K562 (cell line): ENCODE data around the gene PITX1. TPM values are rescaled to one million over a fixed set of nuclear protein-coding genes. Genes with fewer than 3 reads are reported as not detected.
A peak's percentile ranks its signal among the peaks of the same experiment; 100 is the strongest.

Experiments
- BCOR ChIP-seq: fragments of 450-650 bp; IDR thresholded peaks from 2 replicates; pipeline ENCODE4 v1.6.1; 2016
- BRD4 ChIP-seq: fragments of 200-600 bp; sonication (generic); IDR thresholded peaks from 2 replicates; pipeline ENCODE4 v1.6.1; 2017; ENCODE audit warnings: inconsistent platforms
- CTBP1 ChIP-seq: fragments of 450-650 bp; IDR thresholded peaks from 2 replicates; pipeline ENCODE4 v1.6.1; 2016; ENCODE audit warnings: borderline replicate concordance
- CXXC5 ChIP-seq: fragments of 250-450 bp; sonication (Bioruptor Pico); IDR thresholded peaks from 2 replicates; pipeline ENCODE4 v1.8.0; 2022; ENCODE audit warnings: inconsistent platforms, mild to moderate bottlenecking, moderate library complexity
- HDGF ChIP-seq: fragments of 450-650 bp; IDR thresholded peaks from 2 replicates; pipeline ENCODE4 v1.6.1; 2016
- HIVEP1 ChIP-seq: fragments of 250-450 bp; sonication (Bioruptor Pico); IDR thresholded peaks from 2 replicates; pipeline ENCODE4 v1.4.0; 2020; ENCODE audit warnings: mild to moderate bottlenecking
- HNRNPH1 ChIP-seq: fragments of 200-400 bp; formaldehyde crosslinking; optimal IDR thresholded peaks from 2 replicates; pipeline ENCODE3; 2017; ENCODE audit warnings: low read depth, mild to moderate bottlenecking, low read length, moderate library complexity
- L3MBTL2 ChIP-seq: fragments of 450-650 bp; IDR thresholded peaks from 2 replicates; pipeline ENCODE4 v1.6.1; 2016; ENCODE audit warnings: mild to moderate bottlenecking, moderate library complexity
- MAZ ChIP-seq, 2 experiments: fragments of 450-650 bp in 1 of 2; sonication (generic) in 1 of 2; formaldehyde crosslinking; IDR thresholded peaks in 1 of 2; conservative IDR thresholded peaks in 1 of 2; 2 replicates each; pipeline versions ENCODE4 v1.4.0 to v1.5.0; 2020; ENCODE audit warnings: mild to moderate bottlenecking in 1 of 2, missing genetic modification reagents in 1 of 2
- NFIX ChIP-seq: fragments of 250-450 bp; sonication (Bioruptor Pico); IDR thresholded peaks from 2 replicates; pipeline ENCODE4 v1.4.0; 2020; ENCODE audit warnings: low read depth, mild to moderate bottlenecking, moderate library complexity
- POLR2B ChIP-seq: fragments of 450-650 bp; IDR thresholded peaks from 2 replicates; pipeline ENCODE4 v1.6.1; 2018; ENCODE audit warnings: low read depth; ENCODE audit not compliant: partially characterized antibody
- RFX7 ChIP-seq: fragments of 250-450 bp; sonication (Bioruptor Pico); IDR thresholded peaks from 2 replicates; pipeline ENCODE4 v1.5.1; 2021; ENCODE audit warnings: mild to moderate bottlenecking
- SP2 ChIP-seq: IDR thresholded peaks from 2 replicates; pipeline ENCODE4 v1.6.1; 2011; ENCODE audit warnings: mild to moderate bottlenecking, low read depth, low read length, moderate library complexity; ENCODE audit not compliant: poor library complexity, severe bottlenecking; ENCODE audit errors: extremely low read depth
- SRSF3 ChIP-seq: fragments of 200-400 bp; formaldehyde crosslinking; IDR thresholded peaks from 2 replicates; pipeline ENCODE4 v1.6.1; 2016; ENCODE audit warnings: mild to moderate bottlenecking, low read length, moderate library complexity; ENCODE audit not compliant: insufficient read depth
- ZNF253 ChIP-seq: fragments of 250-450 bp; sonication (Bioruptor Pico); conservative IDR thresholded peaks from 2 replicates; pipeline ENCODE4 v1.6.1; 2021; ENCODE audit warnings: mild to moderate bottlenecking
- ZNF583 ChIP-seq: fragments of 250-450 bp; sonication (Bioruptor Pico); IDR thresholded peaks from 2 replicates; pipeline ENCODE4 v1.4.0; 2020
- ZNF589 ChIP-seq: fragments of 200-800 bp; sonication (Bioruptor generic); IDR thresholded peaks from 2 replicates; pipeline ENCODE4 v1.6.1; 2016; ENCODE audit warnings: low read depth, missing genetic modification characterization, missing compliant biosample characterization
- polyA plus RNA-seq, 8 experiments: library from polyadenylated mRNA; depleted of rRNA in 4 of 8; stranded (reverse) in 5 of 8; unstranded in 3 of 8; fragments of >200 nt; fragmentation: Nextera tagmentation in 2 of 8; fragmentation: Illumina TruSeq in 1 of 8; extraction: Ambion mirVana in 2 of 8; extraction: Trizol in 1 of 8; gene quantifications; 2 replicates each; pipeline versions ENCODE4 v1.2.1 to v1.2.3, GENCODE V29; 2011 to 2014; ENCODE audit warnings: inconsistent platforms in 1 of 8, missing spikeins in 1 of 8
- total RNA-seq, 7 experiments: library from RNA; depleted of rRNA in 6 of 7; stranded (reverse); fragments of >200 nt in 6 of 7; fragmentation: Illumina TruSeq in 2 of 7; extraction: Trizol in 2 of 7; gene quantifications; 2 replicates each; pipeline versions ENCODE4 v1.2.1 to v1.2.3, GENCODE V29; 2011 to 2021; ENCODE audit warnings: low replicate concordance in 1 of 7
- TF ChIP-seq, protein P1 (sequence below): fragments of 450-650 bp; IDR thresholded peaks from 2 replicates; pipeline ENCODE4 v1.6.1; 2014; ENCODE audit warnings: low read depth, mild to moderate bottlenecking, moderate library complexity, borderline replicate concordance
- TF ChIP-seq, protein P2 (sequence below), 2 experiments: fragments of 200-800 bp in 1 of 2; sonication (Bioruptor generic) in 1 of 2; sonication (generic) in 1 of 2; formaldehyde crosslinking in 1 of 2; IDR thresholded peaks in 1 of 2; conservative IDR thresholded peaks in 1 of 2; 2 replicates each; pipeline versions ENCODE4 v1.5.0 to v1.6.1; 2016 to 2020; ENCODE audit warnings: missing compliant biosample characterization in 1 of 2, missing genetic modification characterization in 1 of 2, missing genetic modification reagents in 1 of 2
- TF ChIP-seq, protein P3 (sequence below), 2 experiments: fragments of 450-650 bp; IDR thresholded peaks; 2 replicates each; pipeline ENCODE4 v1.6.1; 2016
- TF ChIP-seq, protein P4 (sequence below), 2 experiments: fragments of 250-450 bp in 1 of 2; fragments of 450-650 bp in 1 of 2; sonication (Bioruptor Pico) in 1 of 2; IDR thresholded peaks; 2 replicates each; pipeline versions ENCODE4 v1.6.1 to v1.8.0; 2016 to 2021; ENCODE audit warnings: mild to moderate bottlenecking in 2 of 2, moderate library complexity in 2 of 2, missing compliant biosample characterization in 1 of 2, missing genetic modification characterization in 1 of 2

Gene PITX1
- total and polyA plus RNA-seq, 9 of the 15 experiments (the other 6 are each of a cell fraction or from before 2014, with no cell fraction given), result 0.13 to 88.2 (median 24.9) TPM

DNA sequence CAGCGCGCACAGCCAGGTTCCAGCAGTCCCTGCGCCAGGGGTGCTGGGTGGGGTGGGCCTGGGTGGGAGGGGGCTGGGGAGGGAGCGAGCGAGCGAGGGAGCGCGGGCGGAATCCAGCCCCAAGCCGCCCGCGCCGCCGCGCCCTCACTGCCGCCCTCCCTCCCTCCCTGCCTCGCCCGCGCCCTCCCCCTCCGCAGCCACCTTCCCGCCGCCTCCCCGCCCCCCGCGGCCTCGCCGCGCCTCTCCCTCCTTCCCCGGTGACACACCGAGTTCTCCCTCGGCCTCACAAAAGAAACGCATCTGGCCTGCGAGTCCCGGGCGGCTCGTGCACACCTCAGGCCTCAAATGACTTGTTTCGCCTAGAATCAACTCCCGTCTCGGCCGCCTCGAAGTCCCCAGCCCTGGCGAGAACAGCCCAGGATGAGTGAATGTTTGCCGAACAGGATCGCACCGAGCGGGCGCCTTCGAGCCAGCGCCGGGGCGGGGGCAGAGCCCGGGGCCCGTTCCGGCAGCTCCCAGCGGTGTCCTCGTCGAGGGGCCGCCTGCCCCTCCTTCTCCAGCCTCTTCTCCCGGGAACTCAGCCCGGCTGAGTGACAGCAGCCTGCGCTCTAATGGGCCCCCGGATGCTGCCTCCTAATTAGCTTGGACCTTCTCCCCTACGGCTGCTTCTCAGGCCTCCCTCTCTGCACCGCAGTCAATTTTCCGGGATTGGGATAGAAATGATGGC is 371 bp upstream of the PITX1 start (continued):
- TF ChIP-seq, protein P1, sequence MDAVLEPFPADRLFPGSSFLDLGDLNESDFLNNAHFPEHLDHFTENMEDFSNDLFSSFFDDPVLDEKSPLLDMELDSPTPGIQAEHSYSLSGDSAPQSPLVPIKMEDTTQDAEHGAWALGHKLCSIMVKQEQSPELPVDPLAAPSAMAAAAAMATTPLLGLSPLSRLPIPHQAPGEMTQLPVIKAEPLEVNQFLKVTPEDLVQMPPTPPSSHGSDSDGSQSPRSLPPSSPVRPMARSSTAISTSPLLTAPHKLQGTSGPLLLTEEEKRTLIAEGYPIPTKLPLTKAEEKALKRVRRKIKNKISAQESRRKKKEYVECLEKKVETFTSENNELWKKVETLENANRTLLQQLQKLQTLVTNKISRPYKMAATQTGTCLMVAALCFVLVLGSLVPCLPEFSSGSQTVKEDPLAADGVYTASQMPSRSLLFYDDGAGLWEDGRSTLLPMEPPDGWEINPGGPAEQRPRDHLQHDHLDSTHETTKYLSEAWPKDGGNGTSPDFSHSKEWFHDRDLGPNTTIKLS, result peak; percentile 34; the same call in 1 of the 2 replicates
- TF ChIP-seq ZNF589 (CRISPR knock-in tag) (peak; percentile 61; the same call in 1 of the 2 replicates), MAZ (CRISPR knock-in tag; conservative IDR thresholded peaks at IDR 0.05 in 1 of 2, IDR thresholded peaks at IDR 0.05 in 1 of 2) (peak; percentile 82 to 92), HDGF (no peak), CXXC5 (peak; percentile 77), CTBP1 (peak; percentile 81), BRD4 (0 out of 2 replicates have a peak, but pooled peaks have one; percentile 47), ZNF583 (CRISPR knock-in tag) (peak; percentile 35; the same call in 1 of the 2 replicates), SRSF3 (no peak), SP2 (no peak), BCOR (peak; percentile 78), POLR2B (peak; percentile 64), NFIX (CRISPR knock-in tag) (no peak), RFX7 (CRISPR knock-in tag) (no peak), HIVEP1 (CRISPR knock-in tag) (no peak), HNRNPH1 (no peak), ZNF253 (no peak), L3MBTL2 (peak; percentile 97)
- TF ChIP-seq, protein P2, sequence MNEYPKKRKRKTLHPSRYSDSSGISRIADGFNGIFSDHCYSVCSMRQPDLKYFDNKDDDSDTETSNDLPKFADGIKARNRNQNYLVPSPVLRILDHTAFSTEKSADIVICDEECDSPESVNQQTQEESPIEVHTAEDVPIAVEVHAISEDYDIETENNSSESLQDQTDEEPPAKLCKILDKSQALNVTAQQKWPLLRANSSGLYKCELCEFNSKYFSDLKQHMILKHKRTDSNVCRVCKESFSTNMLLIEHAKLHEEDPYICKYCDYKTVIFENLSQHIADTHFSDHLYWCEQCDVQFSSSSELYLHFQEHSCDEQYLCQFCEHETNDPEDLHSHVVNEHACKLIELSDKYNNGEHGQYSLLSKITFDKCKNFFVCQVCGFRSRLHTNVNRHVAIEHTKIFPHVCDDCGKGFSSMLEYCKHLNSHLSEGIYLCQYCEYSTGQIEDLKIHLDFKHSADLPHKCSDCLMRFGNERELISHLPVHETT (CRISPR knock-in tag; conservative IDR thresholded peaks at IDR 0.05 in 1 of 2, IDR thresholded peaks at IDR 0.05 in 1 of 2), result peak in 1 of 2 experiments; percentile 85; a peak in 2 of 4 replicates
- TF ChIP-seq, protein P3, sequence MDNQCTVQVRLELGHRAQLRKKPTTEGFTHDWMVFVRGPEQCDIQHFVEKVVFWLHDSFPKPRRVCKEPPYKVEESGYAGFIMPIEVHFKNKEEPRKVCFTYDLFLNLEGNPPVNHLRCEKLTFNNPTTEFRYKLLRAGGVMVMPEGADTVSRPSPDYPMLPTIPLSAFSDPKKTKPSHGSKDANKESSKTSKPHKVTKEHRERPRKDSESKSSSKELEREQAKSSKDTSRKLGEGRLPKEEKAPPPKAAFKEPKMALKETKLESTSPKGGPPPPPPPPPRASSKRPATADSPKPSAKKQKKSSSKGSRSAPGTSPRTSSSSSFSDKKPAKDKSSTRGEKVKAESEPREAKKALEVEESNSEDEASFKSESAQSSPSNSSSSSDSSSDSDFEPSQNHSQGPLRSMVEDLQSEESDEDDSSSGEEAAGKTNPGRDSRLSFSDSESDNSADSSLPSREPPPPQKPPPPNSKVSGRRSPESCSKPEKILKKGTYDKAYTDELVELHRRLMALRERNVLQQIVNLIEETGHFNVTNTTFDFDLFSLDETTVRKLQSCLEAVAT (IDR thresholded peaks at IDR 0.05), result peak in 1 of 2 experiments; percentile 84; a peak in 2 of 4 replicates
- TF ChIP-seq, protein P4, sequence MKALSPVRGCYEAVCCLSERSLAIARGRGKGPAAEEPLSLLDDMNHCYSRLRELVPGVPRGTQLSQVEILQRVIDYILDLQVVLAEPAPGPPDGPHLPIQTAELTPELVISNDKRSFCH (CRISPR knock-in tag; IDR thresholded peaks at IDR 0.05), result no peak
- TF ChIP-seq, protein P4 (tag; IDR thresholded peaks at IDR 0.05), result peak; percentile 44; the same call in 1 of the 2 replicates
